ENCODE data around the gene SLC34A3.

DNA sequence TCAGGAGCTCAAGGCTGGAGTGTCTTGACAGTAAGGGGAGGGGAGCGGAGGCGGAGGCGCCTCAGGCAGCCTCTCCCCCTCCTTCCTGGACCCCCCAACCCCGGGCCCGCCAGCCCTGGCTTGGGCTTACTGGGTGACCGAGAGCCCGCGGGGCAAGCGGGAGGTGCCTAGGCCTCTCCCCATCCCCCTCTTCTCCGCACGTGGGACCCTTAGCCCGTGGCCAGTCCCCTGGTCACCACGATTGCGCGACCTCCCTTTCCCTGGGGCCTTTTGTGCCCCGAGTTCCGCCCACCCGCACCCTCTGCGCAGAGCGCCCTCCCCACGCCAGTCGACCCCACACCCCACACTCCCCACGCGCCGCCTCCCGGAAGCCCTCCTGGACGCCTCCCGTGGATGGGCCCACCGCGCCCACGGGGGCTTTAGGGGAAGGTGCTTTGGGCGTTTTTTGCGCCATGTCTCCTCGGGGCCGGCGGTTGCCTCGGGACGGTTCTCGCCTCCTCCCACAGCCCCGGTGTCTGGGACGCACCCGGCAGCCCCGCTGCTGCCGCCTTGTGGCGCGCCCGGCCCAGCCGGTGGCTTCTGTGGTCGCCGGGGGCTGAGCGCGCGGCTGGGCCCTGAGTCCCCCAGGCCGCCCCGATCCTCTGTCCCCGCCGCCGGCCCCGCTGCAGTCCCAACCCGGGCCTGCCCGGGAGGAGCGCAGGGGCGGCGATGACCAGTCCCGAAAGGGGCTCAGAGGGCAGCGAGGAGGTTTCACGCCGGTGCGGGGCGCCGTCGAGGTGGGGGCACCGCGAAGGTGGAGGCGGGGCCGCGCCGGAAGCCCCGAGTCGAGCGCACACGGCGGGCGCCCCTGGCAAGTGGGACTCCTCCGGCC lies 50.0 kb downstream of the SLC34A3 start:
- no peak for TF ChIP-seq TAF1 (IDR thresholded peaks at IDR 0.05; ENCODE audit: low read depth)
- no peak for TF ChIP-seq FOXM1 (IDR thresholded peaks at IDR 0.05; ENCODE audit: borderline replicate concordance, low read depth)
- no peak for TF ChIP-seq EP300 (IDR thresholded peaks at IDR 0.05; ENCODE audit: borderline replicate concordance)
- TF ChIP-seq TEAD4 (IDR thresholded peaks at IDR 0.05), result no peak
- TF ChIP-seq NFIC (IDR thresholded peaks at IDR 0.05), result no peak
